AG04449 (cell line): ENCODE results near the gene GK2.

ENCODE experiments used
- CTCF ChIA-PET: fragments of 350-600 bp; formaldehyde crosslinking; extraction: SDS; loops from one replicate; lab custom pipeline; 2021; ENCODE audit warnings: antibody characterized with exemption; lab: Yijun Ruan, JAX
- POLR2A ChIA-PET: fragments of 400-600, 350-600 bp; formaldehyde crosslinking; extraction: SDS; loops from one replicate; lab custom pipeline; 2020; ENCODE audit warnings: antibody characterized with exemption, inconsistent platforms; lab: Yijun Ruan, JAX
- DNase-seq: peaks from one replicate; pipeline ENCODE4 v3.0.0-alpha.2; 2010; ENCODE audit warnings: low read depth, low spot score
- H3K4me3 ChIP-seq: 2 replicates; pipeline ENCODE4 v1.5.1; 2011; ENCODE audit warnings: low read depth, mild to moderate bottlenecking, control low read depth, low read length
- CTCF ChIP-seq: IDR thresholded peaks from one replicate; pipeline ENCODE4 v1.5.1; 2011; ENCODE audit warnings: mild to moderate bottlenecking, moderate library complexity, low read length, control low read depth, inconsistent platforms; ENCODE audit not compliant: insufficient read depth; ENCODE audit errors: missing control alignments

Gene GK2

GRCh38 chr4:79408063-79408462 lies at the start of gene GK2:
TSS of gene GK2 (minus strand) at chr4:79408228. CDS start at chr4:79408200, 28 bp downstream.
- ChIA-PET POLR2A (no interaction called here), CTCF (no interaction called here)
- TF ChIP-seq CTCF: no peak
- no peak within 1 kb of the TSS for H3K4me3 ChIP-seq
- no peak for DNase-seq

- no peak for DNase-seq
- no peak for TF ChIP-seq CTCF
- POLR2A ChIA-PET: no interaction called here
- CTCF ChIA-PET: no interaction called here
- no peak overlapping the region for H3K4me3 ChIP-seq
Observed at GRCh38 chr4:79455216-79455615, 47.2 kb upstream of the GK2 start.

DNA sequence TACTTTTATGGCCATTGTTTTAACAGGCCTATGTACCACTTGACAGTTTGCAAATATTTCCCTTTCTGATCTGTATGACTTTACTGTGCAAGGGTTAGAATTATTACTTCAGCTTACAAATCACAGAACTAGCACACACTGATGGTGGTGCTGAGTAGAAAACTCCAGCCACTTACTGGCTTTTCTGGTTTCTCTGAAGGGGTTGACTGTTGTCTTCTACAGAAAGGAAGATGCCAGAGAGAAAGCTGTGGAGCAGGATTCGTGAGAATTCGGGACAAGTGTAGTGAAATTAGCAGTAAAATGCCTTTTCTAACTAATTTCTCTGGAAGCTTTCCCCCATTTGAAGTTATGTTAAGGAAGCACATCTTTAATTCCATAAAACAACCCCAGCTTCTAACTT lies 46.6 kb upstream of the GK2 start:
- no peak overlapping the region for H3K4me3 ChIP-seq
- ChIA-PET POLR2A (no interaction called here), CTCF (no interaction called here)
- no peak for TF ChIP-seq CTCF
- DNase-seq: no peak

- no peak for TF ChIP-seq CTCF
- H3K4me3 ChIP-seq: no peak overlapping the region
- ChIA-PET POLR2A (no interaction called here), CTCF (no interaction called here)
- no peak for DNase-seq
Observed at GRCh38 chr4:79450053-79450452, 42.0 kb upstream of the GK2 start.

DNA sequence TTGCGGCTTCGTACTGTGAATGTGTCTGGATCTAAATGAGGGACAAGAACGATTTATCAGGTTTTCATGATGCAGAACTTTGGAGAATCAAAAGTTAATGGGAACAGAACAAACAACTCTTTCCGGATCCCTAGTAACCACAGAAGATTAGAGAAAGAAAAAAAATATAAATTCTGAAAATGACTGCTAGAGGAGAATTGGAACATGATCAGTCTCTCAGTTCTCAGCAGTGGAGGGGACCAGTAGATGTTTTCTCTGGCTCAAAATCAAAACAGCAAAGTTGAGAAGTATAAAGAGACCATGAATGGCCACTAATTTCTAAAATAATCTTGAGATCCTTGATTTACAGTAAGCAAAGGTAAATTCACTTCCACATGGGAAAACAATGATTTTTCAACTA lies 38.1 kb upstream of the GK2 start:
- no peak for DNase-seq
- ChIA-PET CTCF (no interaction called here), POLR2A (no interaction called here)
- no peak overlapping the region for H3K4me3 ChIP-seq
- no peak for TF ChIP-seq CTCF

GRCh38 chr4:79445371-79445781 lies 37.3 kb upstream of the GK2 start:
- TF ChIP-seq CTCF: no peak
- DNase-seq: no peak
- ChIA-PET POLR2A (no interaction called here), CTCF (interaction anchor here (0.6 kb wide), 1 partner anchor 581 kb away, joined by 3 read pairs; no protein-coding TSS in a partner anchor)
- H3K4me3 ChIP-seq: no peak overlapping the region

- no peak for DNase-seq
- ChIA-PET POLR2A (no interaction called here), CTCF (no interaction called here)
- no peak for TF ChIP-seq CTCF
- H3K4me3 ChIP-seq: no peak overlapping the region
Observed at GRCh38 chr4:79442422-79442821, 34.4 kb upstream of the GK2 start.
